Sigmoid colon (tissue), 7 donors: ENCODE data around the gene KLHL12. TPM values are rescaled to one million over a fixed set of nuclear protein-coding genes. Genes with fewer than 3 reads are reported as not detected.

Source experiments
- DNase-seq: peaks from one replicate; pipeline ENCODE4 v3.0.0-alpha.2; 2019
- H3K27ac ChIP-seq, 4 donors: fragments of 200-600 bp; sonication (generic); one replicate each; pipeline ENCODE4 v1.5.1; 2016 to 2019; ENCODE audit warnings: mild to moderate bottlenecking in 1 of 4
- H3K27me3 ChIP-seq, 3 donors: fragments of 200-600 bp; sonication (generic); one replicate each; pipeline ENCODE4 v1.5.1; 2019; ENCODE audit warnings: mild to moderate bottlenecking in 1 of 3
- H3K36me3 ChIP-seq, 4 donors: fragments of 200-600 bp; sonication (generic); one replicate each; pipeline ENCODE4 v1.5.1; 2016 to 2019
- H3K4me1 ChIP-seq, 4 donors: fragments of 200-600 bp; sonication (generic); one replicate each; pipeline ENCODE4 v1.5.1; 2017 to 2019
- H3K4me3 ChIP-seq, 4 donors: fragments of 200-600 bp; sonication (generic); one replicate each; pipeline ENCODE4 v1.5.1; 2017 to 2019; ENCODE audit warnings: mild to moderate bottlenecking in 2 of 4, moderate library complexity in 1 of 4
- H3K9me3 ChIP-seq, 4 donors: fragments of 200-600 bp in 3 of 4; sonication (generic) in 3 of 4; one replicate each; pipeline versions ENCODE4 v1.5.1 to v1.6.1; 2013 to 2019
- EP300 ChIP-seq, 4 donors: sonication (generic); formaldehyde crosslinking; IDR thresholded peaks; one replicate each; pipeline ENCODE4 v1.6.1; 2017; ENCODE audit warnings: antibody characterized with exemption in 4 of 4
- POLR2A ChIP-seq, 2 donors: fragments of 450-650 bp; IDR thresholded peaks; one replicate each; pipeline ENCODE4 v1.6.1; 2016; ENCODE audit warnings: antibody characterized with exemption in 2 of 2, mild to moderate bottlenecking in 2 of 2, moderate library complexity in 2 of 2
- POLR2AphosphoS5 ChIP-seq, 4 donors: sonication (generic); formaldehyde crosslinking; IDR thresholded peaks; one replicate each; pipeline ENCODE4 v1.6.1; 2017; ENCODE audit warnings: antibody characterized with exemption in 4 of 4
- WGBS, 2 donors: extraction: QIAGEN DNeasy Blood & Tissue Kit; methylation state at CpG; one replicate each; pipeline ENCODE4 v1.1.7; 2013; 5-methylcytosine and 5-hydroxymethylcytosine counted together
- intact Hi-C: fragments of 100-400 bp; cut with DNase I; formaldehyde crosslinking; loops from one replicate; pipeline ENCODE4 v1.15.1; 2023
- polyA plus RNA-seq, 3 donors: library from polyadenylated mRNA; stranded (reverse); fragments of 200-250 nt; gene quantifications; one replicate each; pipeline ENCODE4 v1.2.3, GENCODE V29; 2013
- total RNA-seq, 4 donors: library from RNA; depleted of rRNA; stranded (reverse); fragments of >200 nt; gene quantifications; one replicate each; pipeline ENCODE4 v1.1.0, GENCODE V29; 2016
- TF ChIP-seq, protein P1 (sequence below), 4 experiments: fragments of 450-650 bp in 3 of 4; fragments of 200-600 bp in 1 of 4; IDR thresholded peaks; one replicate each; pipeline ENCODE4 v1.5.1; 2016 to 2019; ENCODE audit warnings: antibody characterized with exemption in 4 of 4, mild to moderate bottlenecking in 3 of 4, moderate library complexity in 2 of 4
- donor health status: healthy with polysubstance abuse.
- donor health status: Bipolar disorder and iron deficiency.
- donor health status: healthy.

Gene KLHL12
- total and polyA plus RNA-seq, 7 donors: 12.9 to 27.0 (median 18.3) TPM

DNA sequence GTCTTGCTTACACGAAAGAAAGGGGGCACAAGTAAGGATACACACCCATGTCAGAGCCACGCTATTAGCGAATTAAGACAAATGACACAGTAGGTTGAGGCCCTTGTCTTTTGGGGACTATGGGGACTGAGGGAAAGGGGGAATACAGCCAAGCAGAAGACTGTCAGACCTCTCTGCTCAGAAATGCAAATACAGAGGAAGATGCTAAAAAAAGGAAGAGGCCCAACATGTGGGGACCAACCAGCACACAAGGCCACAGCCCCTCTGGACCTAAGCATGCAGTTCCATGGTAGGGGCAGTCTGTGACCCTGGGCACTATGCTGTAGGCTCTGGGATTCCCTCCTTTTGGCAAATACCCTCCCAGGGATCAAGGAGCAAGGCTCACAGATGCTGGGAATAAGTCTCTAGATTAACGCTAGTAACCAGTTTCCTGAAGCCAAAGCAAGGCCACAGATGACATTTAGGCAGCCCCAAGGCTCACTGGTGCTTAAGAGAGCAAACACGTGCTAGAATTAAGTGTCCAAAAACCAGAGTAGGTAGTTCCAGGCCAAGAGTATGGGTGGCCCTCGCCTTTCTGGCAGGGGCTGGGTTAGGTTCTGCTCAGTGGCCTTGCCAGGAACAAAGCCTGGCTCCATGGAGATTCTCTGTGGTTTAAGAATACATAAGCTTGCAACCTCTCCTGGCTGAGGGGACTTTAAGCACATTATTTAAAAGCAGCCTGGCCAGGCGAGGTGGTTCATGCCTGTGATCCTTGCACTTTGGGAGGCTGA is 76.3 kb downstream of the KLHL12 start:
- Histone ChIP-seq H3K4me1 (no peaks in the 10 kb centered on the region), H3K4me3 (no peak overlapping the region), H3K27ac (no peak overlapping the region), H3K9me3 (no peaks in the 10 kb centered on the region), H3K27me3 (no peaks in the 10 kb centered on the region), H3K36me3 (no peaks in the 10 kb centered on the region)
- peak; percentile 75 for DNase-seq
- 89 to 93% methylated on average over 7 of the region's 7 CpGs for WGBS, 2 donors
- intact Hi-C loops: no loop called here
- TF ChIP-seq, protein P1, sequence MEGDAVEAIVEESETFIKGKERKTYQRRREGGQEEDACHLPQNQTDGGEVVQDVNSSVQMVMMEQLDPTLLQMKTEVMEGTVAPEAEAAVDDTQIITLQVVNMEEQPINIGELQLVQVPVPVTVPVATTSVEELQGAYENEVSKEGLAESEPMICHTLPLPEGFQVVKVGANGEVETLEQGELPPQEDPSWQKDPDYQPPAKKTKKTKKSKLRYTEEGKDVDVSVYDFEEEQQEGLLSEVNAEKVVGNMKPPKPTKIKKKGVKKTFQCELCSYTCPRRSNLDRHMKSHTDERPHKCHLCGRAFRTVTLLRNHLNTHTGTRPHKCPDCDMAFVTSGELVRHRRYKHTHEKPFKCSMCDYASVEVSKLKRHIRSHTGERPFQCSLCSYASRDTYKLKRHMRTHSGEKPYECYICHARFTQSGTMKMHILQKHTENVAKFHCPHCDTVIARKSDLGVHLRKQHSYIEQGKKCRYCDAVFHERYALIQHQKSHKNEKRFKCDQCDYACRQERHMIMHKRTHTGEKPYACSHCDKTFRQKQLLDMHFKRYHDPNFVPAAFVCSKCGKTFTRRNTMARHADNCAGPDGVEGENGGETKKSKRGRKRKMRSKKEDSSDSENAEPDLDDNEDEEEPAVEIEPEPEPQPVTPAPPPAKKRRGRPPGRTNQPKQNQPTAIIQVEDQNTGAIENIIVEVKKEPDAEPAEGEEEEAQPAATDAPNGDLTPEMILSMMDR (IDR thresholded peaks at IDR 0.05): no peak
- TF ChIP-seq POLR2A (IDR thresholded peaks at IDR 0.05) (no peak), EP300 (IDR thresholded peaks at IDR 0.05) (no peak), POLR2AphosphoS5 (IDR thresholded peaks at IDR 0.05) (no peak)

DNA sequence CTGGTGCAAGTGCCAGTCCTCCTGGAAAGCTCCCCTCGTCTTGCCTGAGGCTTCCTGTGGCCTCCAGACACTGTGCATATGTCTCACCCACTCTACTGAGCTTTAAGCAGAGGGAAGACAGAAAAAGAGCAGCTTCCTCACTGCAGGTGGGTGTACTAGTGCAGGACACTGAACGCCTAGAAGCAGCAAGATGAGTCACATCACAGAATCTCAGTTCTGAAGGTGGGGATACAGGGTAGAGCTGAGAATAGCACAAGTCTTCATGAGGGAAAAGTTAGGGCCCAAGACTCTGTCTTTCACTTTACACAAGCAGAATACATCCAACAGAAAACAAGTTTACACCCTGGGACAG is 78.9 kb downstream of the KLHL12 start:
- no peaks in the 10 kb centered on the region for H3K4me1 ChIP-seq
- no peaks in the 10 kb centered on the region for H3K36me3 ChIP-seq
- TF ChIP-seq POLR2A (IDR thresholded peaks at IDR 0.05) (no peak), POLR2AphosphoS5 (IDR thresholded peaks at IDR 0.05) (no peak), EP300 (IDR thresholded peaks at IDR 0.05) (no peak)
- TF ChIP-seq, protein P1 (IDR thresholded peaks at IDR 0.05): no peak
- no peaks in the 10 kb centered on the region for H3K9me3 ChIP-seq
- H3K4me3 ChIP-seq: no peak overlapping the region
- no peak overlapping the region for H3K27ac ChIP-seq
- WGBS, 2 donors: 44 to 73% methylated on average over 2 of the region's 2 CpGs
- no peaks in the 10 kb centered on the region for H3K27me3 ChIP-seq
- no peak for DNase-seq
- intact Hi-C loops: no loop called here

DNA sequence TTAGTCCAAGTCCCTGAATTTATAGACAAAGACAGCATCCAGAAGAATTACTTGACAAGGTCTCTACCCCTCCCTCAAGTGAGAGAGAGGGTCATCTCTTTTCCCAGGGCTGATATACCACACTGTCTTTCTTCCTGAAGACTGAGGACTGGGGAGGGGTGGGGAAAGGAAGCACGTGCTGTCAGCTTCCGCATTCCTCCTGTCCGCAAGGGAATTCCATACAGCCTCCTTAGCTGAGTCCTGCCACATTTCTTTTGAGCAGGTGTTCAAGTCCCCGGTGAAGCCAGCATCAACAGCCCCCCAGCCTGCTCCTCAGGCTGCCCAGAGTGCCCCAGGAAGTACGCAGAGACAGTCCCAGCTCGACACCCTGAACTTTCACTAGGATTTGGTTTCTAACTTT is 82.1 kb downstream of the KLHL12 start:
- intact Hi-C loops: no loop called here
- 82 to 85% methylated on average over 6 of the region's 6 CpGs for WGBS, 2 donors

DNA sequence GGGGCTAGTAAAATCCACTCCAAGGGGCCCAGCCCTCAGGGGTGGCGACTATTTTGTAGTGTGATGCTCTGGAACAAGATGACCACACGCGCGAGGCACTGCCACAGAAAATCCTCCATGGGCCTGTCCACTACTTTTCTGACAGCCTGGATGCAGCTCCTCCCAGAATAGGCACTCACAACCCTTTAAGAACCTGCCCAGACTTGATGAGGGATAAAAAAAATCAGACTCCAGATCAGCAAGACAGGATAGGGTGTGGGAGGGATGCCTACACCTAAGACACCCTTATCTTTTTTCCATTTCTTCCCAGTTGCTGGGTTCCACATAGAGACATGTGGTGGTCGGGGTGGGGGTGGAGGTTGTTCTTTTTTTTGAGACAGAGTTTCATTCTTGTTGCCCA is 82.8 kb downstream of the KLHL12 start:
- WGBS, 2 donors: 93 to 94% methylated on average over 5 of the region's 5 CpGs
- no peaks in the 10 kb centered on the region for H3K36me3 ChIP-seq
- no peaks in the 10 kb centered on the region for H3K27me3 ChIP-seq
- H3K9me3 ChIP-seq: no peaks in the 10 kb centered on the region
- H3K4me3 ChIP-seq: no peak overlapping the region
- H3K27ac ChIP-seq: no peak overlapping the region
- TF ChIP-seq EP300 (IDR thresholded peaks at IDR 0.05) (no peak), POLR2AphosphoS5 (IDR thresholded peaks at IDR 0.05) (no peak), POLR2A (IDR thresholded peaks at IDR 0.05) (no peak)
- TF ChIP-seq, protein P1 (IDR thresholded peaks at IDR 0.05): no peak
- intact Hi-C loops: no loop called here
- no peak for DNase-seq
- H3K4me1 ChIP-seq: no peaks in the 10 kb centered on the region

More for the DNA sequence above, 82.1 kb downstream of the KLHL12 start:
- H3K27me3 ChIP-seq: no peaks in the 10 kb centered on the region
- no peaks in the 10 kb centered on the region for H3K9me3 ChIP-seq
- no peak overlapping the region for H3K27ac ChIP-seq
- no peak for DNase-seq
- H3K4me3 ChIP-seq: no peak overlapping the region
- H3K4me1 ChIP-seq: no peaks in the 10 kb centered on the region
- H3K36me3 ChIP-seq: no peaks in the 10 kb centered on the region
- TF ChIP-seq POLR2AphosphoS5 (IDR thresholded peaks at IDR 0.05) (no peak), POLR2A (IDR thresholded peaks at IDR 0.05) (no peak), EP300 (IDR thresholded peaks at IDR 0.05) (no peak)
- TF ChIP-seq, protein P1 (IDR thresholded peaks at IDR 0.05): no peak

DNA sequence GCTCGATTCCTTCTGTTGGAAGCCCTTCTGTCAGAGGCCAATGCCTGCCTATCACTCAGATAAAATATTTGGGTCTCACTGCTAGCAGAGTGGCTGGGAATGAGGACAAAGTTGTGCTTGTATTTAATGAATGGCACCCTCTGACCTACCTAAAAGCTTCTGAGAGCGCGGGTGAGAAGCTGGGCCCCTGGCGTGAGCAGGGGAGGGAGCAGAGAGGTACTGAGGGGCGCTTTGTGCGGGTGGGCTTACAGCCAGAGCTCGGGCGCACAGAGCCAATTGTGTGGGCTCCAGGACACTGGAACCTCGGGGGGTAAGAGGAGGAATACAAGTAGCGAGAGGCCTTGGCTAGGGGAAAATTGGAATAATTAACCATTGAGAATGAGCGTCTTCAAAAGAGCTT is 84.0 kb downstream of the KLHL12 start:
- Histone ChIP-seq H3K27ac (no peak overlapping the region), H3K4me1 (no peaks in the 10 kb centered on the region), H3K27me3 (no peaks in the 10 kb centered on the region), H3K4me3 (no peak overlapping the region), H3K36me3 (no peaks in the 10 kb centered on the region), H3K9me3 (no peaks in the 10 kb centered on the region)
- no peak for DNase-seq
- WGBS, 2 donors: 91% methylated on average over 11 of the region's 11 CpGs
- TF ChIP-seq, protein P1 (IDR thresholded peaks at IDR 0.05): no peak
- TF ChIP-seq POLR2AphosphoS5 (IDR thresholded peaks at IDR 0.05): no peak
- no peak for TF ChIP-seq EP300 (IDR thresholded peaks at IDR 0.05)
- no peak for TF ChIP-seq POLR2A (IDR thresholded peaks at IDR 0.05)
- intact Hi-C loops: no loop called here
